ENCODE data around the gene ATF7. TPM values are rescaled to one million over a fixed set of nuclear protein-coding genes. Genes with fewer than 3 reads are reported as not detected.

Gene ATF7
- total and polyA plus RNA-seq, 8 donors, result 48.7 to 72.5 (median 63.4) TPM

DNA sequence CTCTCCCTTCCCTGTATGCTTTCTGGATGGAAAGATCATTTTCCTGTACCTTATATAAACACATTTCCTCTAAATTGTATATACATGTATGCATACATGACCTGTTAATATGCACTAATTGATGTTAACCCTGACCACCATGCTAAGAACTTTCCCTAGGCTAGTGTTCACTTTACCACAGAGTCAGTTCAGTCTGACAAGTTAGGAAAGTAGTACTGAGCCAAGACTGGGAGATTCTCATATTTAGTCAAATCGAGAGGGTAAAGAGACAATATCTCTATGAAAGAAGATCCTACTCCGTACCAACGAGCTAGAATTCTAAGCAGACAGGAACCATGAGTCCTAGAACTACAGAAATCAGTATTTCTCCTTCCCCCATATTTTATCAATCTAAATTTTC lies 36.8 kb downstream of the ATF7 start:
- Histone ChIP-seq H3K9me3 (no peaks in the 10 kb centered on the region), H3K4me1 (peaks cover 5 to 23% of the 10 kb centered on the region in 2 donors), H3K36me3 (peaks cover 0 to 6% of the 10 kb centered on the region in 2 donors), H3K27me3 (no peaks in the 10 kb centered on the region), H3K4me3 (no peak overlapping the region), H3K27ac (no peak overlapping the region)
- no peak for DNase-seq
- TF ChIP-seq, protein P1, sequence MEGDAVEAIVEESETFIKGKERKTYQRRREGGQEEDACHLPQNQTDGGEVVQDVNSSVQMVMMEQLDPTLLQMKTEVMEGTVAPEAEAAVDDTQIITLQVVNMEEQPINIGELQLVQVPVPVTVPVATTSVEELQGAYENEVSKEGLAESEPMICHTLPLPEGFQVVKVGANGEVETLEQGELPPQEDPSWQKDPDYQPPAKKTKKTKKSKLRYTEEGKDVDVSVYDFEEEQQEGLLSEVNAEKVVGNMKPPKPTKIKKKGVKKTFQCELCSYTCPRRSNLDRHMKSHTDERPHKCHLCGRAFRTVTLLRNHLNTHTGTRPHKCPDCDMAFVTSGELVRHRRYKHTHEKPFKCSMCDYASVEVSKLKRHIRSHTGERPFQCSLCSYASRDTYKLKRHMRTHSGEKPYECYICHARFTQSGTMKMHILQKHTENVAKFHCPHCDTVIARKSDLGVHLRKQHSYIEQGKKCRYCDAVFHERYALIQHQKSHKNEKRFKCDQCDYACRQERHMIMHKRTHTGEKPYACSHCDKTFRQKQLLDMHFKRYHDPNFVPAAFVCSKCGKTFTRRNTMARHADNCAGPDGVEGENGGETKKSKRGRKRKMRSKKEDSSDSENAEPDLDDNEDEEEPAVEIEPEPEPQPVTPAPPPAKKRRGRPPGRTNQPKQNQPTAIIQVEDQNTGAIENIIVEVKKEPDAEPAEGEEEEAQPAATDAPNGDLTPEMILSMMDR (IDR thresholded peaks at IDR 0.05), result no peak
- intact Hi-C loops (cut with DNase I), result no loop called here
- ATAC-seq, result no peak

DNA sequence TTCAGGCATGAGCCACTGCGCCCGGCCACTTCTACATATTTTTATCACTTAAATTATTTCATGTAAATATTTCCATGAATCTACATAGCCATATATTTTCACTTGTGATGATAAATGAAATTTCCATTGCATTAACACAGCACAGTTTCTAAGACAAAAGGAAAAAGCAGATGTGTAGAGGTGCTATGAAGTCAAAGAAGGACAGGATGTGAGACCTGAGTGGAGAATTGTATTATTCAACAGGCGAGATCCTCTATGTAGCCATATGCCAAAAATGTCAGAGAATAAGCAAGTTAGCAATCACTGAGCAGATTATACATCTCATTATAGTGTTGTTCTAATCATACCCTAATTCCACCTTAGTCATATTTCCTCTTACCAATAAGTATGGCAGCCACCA lies 38.1 kb downstream of the ATF7 start:
- no peak overlapping the region for H3K27ac ChIP-seq
- intact Hi-C loops (cut with DNase I), result no loop called here
- H3K27me3 ChIP-seq, result no peaks in the 10 kb centered on the region
- TF ChIP-seq, protein P1 (IDR thresholded peaks at IDR 0.05), result no peak
- no peak overlapping the region for H3K4me3 ChIP-seq
- no peaks in the 10 kb centered on the region for H3K36me3 ChIP-seq
- DNase-seq (no peak), ATAC-seq (no peak)
- peaks cover 5 to 23% of the 10 kb centered on the region in 2 donors for H3K4me1 ChIP-seq
- H3K9me3 ChIP-seq, result no peaks in the 10 kb centered on the region

- no peak for DNase-seq
- H3K27me3 ChIP-seq, result no peaks in the 10 kb centered on the region
- no peaks in the 10 kb centered on the region for H3K9me3 ChIP-seq
- ATAC-seq, result no peak
- no peak overlapping the region for H3K27ac ChIP-seq
- TF ChIP-seq, protein P1 (IDR thresholded peaks at IDR 0.05), result no peak
- no peaks in the 10 kb centered on the region for H3K36me3 ChIP-seq
- no peak overlapping the region for H3K4me3 ChIP-seq
- intact Hi-C loops (cut with DNase I), result no loop called here
- peaks cover 0 to 15% of the 10 kb centered on the region in 2 donors for H3K4me1 ChIP-seq
Measured at GRCh38 chr12:53586745-53587144, 39.4 kb downstream of the ATF7 start.

DNA sequence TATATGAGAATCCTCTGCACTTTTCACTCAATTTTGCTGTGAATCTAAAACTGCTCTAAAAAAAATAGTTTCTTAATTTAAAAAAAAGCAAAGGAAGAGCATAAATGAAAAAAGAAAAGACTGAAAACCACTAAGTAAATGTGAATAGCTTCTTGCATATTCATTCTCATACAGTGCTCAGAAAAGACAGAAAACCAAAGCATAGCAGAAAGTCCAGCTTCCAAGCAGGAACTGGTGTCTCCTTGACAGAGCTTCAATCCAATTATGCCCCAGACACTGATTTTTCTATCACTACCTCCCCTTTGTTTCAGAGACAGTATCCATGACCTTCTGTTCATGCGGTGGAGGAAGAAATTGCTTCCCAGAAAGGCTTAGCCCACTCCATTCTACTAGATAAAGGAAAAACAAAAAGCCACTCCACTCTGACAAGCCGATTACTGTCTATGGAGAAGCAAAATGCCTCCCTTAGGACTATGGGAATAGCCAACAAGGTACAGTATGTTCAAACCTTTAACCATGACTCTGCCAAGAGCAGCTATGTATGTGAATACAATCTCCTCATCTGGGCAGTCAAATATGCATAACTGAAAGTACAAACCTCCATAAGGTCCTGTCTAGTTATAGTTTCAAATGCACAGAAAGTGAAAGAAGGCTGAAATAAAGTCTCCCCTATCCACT lies 40.6 kb downstream of the ATF7 start:
- H3K4me3 ChIP-seq, result no peak overlapping the region
- TF ChIP-seq, protein P1 (IDR thresholded peaks at IDR 0.05), result no peak
- H3K27me3 ChIP-seq, result no peaks in the 10 kb centered on the region
- ATAC-seq, result no peak
- no peaks in the 10 kb centered on the region for H3K36me3 ChIP-seq
- intact Hi-C loops (cut with DNase I), result no loop called here
- H3K4me1 ChIP-seq, result peaks cover 0 to 4% of the 10 kb centered on the region in 2 donors
- DNase-seq, result no peak
- no peaks in the 10 kb centered on the region for H3K9me3 ChIP-seq
- H3K27ac ChIP-seq, result no peak overlapping the region

DNA sequence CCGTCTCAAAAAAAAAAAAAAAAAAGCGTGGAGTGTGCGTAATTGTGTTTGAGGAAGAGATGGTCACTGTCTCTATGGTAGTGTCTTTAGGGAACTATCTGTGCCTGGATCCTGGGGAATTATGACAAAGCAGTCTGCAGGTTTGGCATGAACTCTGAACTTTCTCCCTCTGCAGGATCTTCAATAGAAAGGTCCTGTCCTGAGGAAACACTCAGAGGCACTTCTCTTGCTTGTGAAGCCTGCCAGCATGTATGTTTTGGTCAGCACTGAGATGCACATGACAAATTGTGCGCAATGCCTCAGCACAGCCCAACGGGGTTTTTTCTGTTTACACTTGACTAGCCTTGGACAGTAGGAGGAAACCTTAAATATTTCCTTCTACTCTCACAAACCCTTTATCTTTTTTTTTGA lies 46.6 kb downstream of the ATF7 start:
- Histone ChIP-seq H3K4me1 (peaks cover 0 to 42% of the 10 kb centered on the region in 2 donors), H3K9me3 (no peaks in the 10 kb centered on the region), H3K4me3 (no peak overlapping the region), H3K27ac (peak overlapping the region in 1 of 2 donors; percentile 45), H3K27me3 (no peaks in the 10 kb centered on the region), H3K36me3 (no peaks in the 10 kb centered on the region)
- DNase-seq, result no peak
- peak; percentile 46 for ATAC-seq
- TF ChIP-seq, protein P1 (IDR thresholded peaks at IDR 0.05), result no peak
- intact Hi-C loops (cut with DNase I), result no loop called here

Data from left lung (tissue), 10 donors.